ENCODE results near the gene ATP8B4.

The ATP8B4 gene

GRCh38 chr15:49987198-49987785 is 131.7 kb downstream of the ATP8B4 start:
- no peak for TF ChIP-seq CTCF (conservative IDR thresholded peaks at IDR 0.05; ENCODE audit: low read depth, low read length)
- H3K4me3 ChIP-seq (ENCODE audit: low read depth, low read length), result no peak overlapping the region
- DNase-seq (ENCODE audit: low read depth), result peak; percentile 53

- TF ChIP-seq CTCF (conservative IDR thresholded peaks at IDR 0.05; ENCODE audit: low read depth, low read length), result no peak
These were observed 132.7 kb downstream of the ATP8B4 start for GRCh38 chr15:49986326-49986725.

GRCh38 chr15:49985463-49985862 is 133.6 kb downstream of the ATP8B4 start:
- no peak for DNase-seq (ENCODE audit: low read depth)
- no peak for TF ChIP-seq CTCF (conservative IDR thresholded peaks at IDR 0.05; ENCODE audit: low read depth, low read length)
- no peak overlapping the region for H3K4me3 ChIP-seq (ENCODE audit: low read depth, low read length)

More at GRCh38 chr15:49986326-49986725, 132.7 kb downstream of the ATP8B4 start:
- no peak overlapping the region for H3K4me3 ChIP-seq (ENCODE audit: low read depth, low read length)
- no peak for DNase-seq (ENCODE audit: low read depth)

GRCh38 chr15:49984436-49984835 is 134.6 kb downstream of the ATP8B4 start:
- no peak overlapping the region for H3K4me3 ChIP-seq (ENCODE audit: low read depth, low read length)
- DNase-seq (ENCODE audit: low read depth), result no peak
- no peak for TF ChIP-seq CTCF (conservative IDR thresholded peaks at IDR 0.05; ENCODE audit: low read depth, low read length)

- DNase-seq (ENCODE audit: low read depth), result peak; percentile 65
These were observed 136.4 kb downstream of the ATP8B4 start for GRCh38 chr15:49982584-49982983.

GRCh38 chr15:49979705-49980382 is 139.2 kb downstream of the ATP8B4 start:
- no peak overlapping the region for H3K4me3 ChIP-seq (ENCODE audit: low read depth, low read length)
- no peak for TF ChIP-seq CTCF (conservative IDR thresholded peaks at IDR 0.05; ENCODE audit: low read depth, low read length)
- DNase-seq (ENCODE audit: low read depth), result no peak

More at GRCh38 chr15:49982584-49982983, 136.4 kb downstream of the ATP8B4 start:
- H3K4me3 ChIP-seq (ENCODE audit: low read depth, low read length), result no peak overlapping the region
- TF ChIP-seq CTCF (conservative IDR thresholded peaks at IDR 0.05; ENCODE audit: low read depth, low read length), result no peak

GRCh38 chr15:49978121-49978520 is 140.9 kb downstream of the ATP8B4 start:
- no peak overlapping the region for H3K4me3 ChIP-seq (ENCODE audit: low read depth, low read length)
- TF ChIP-seq CTCF (conservative IDR thresholded peaks at IDR 0.05; ENCODE audit: low read depth, low read length), result no peak
- DNase-seq (ENCODE audit: low read depth), result no peak

Measured in choroid plexus epithelial cell (primary cell).